Femur (tissue), 1 donor: ENCODE data around the gene ANKRD37.
A peak's percentile ranks its signal among the peaks of the same experiment; 100 is the strongest.

ENCODE experiments used
- DNase-seq: peaks from one replicate; pipeline ENCODE4 v3.0.0-alpha.2; 2017

ANKRD37 gene

GRCh38 chr4:185424905-185425646, 28.4 kb downstream of the ANKRD37 start:
- DNase-seq = no peak

DNA sequence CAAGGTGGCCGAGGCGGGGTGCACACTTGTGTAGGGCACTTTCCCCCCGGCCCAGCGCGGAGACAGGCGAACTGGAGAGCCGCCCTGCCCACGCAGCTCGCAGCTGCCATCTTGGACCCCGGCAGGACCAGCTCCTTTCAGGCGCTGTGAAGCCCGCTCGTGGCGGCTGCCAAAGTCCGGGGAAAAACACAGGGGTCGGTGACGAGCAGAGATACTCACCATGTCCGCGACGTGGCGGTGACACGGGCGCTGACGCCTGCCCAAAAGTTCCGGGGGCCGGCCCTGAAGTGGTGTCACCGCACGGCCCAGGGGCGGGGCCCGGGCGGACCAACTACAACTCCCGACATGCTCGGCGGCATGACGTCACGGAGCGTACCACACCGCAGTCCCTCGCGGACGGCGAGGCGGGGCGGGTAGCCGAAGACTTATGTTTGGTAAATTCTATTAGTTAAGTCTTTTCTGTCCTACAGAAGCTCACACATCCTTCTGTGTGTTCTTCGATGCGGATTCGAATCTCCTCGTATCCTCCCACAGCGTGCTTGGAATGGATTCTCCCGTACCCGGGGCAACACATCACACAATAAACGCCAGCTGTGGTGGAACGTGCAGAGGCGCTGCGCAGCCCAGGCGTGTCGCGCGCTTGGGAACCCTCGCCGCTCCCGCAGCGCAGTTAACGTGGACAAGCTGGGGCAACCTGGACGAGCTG, 29.2 kb downstream of the ANKRD37 start, which contains the start of gene UFSP2:
Gene UFSP2 (minus strand): TSS at position 318 of the 706 bp plus-strand sequence. CDS start 96 bp downstream, at position 222.
- DNase-seq = peak; percentile 94

GRCh38 chr4:185426960-185427688, 30.5 kb downstream of the ANKRD37 start:
- no peak for DNase-seq

GRCh38 chr4:185429660-185430059, 33.0 kb downstream of the ANKRD37 start:
- no peak for DNase-seq

GRCh38 chr4:185435466-185435865, 38.8 kb downstream of the ANKRD37 start:
- no peak for DNase-seq

DNA sequence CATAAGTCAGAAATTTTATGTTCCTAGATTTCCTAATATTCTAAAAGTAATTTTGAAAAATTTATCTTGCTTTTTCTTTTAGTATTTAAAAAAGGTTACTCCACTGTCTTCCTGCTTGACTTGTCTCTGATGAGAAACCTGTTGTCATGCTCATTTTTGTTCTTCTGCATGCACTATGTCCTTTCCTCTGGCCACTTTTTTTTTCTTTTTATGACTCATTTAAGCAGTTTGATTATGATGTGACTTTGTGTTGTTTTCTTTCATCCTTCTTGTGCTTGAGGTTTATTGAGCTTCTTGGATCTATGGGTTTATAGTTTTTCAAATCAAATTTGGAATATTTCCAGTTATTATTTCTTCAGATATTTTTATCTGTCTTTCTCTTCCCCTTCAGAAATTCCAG, 41.2 kb downstream of the ANKRD37 start:
- no peak for DNase-seq

DNA sequence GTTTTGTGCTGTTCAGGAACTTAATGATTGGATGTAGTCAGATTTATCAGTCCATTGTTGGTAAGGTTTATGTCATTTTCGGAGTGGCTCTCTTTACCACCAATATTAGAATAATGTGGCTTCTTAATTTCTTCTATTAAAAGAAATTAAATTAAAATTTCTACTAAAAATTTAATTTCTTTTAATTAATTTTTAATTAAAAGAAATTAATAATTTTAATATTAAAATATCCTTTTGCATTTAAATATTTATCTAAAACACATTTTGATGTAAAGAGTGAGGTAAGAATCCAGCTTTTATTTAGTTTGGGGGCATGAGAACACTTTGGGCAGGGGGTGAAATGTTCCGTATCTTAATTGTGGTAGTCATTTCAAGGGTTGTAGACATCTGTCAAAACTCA, 44.8 kb downstream of the ANKRD37 start:
- DNase-seq = no peak

DNA sequence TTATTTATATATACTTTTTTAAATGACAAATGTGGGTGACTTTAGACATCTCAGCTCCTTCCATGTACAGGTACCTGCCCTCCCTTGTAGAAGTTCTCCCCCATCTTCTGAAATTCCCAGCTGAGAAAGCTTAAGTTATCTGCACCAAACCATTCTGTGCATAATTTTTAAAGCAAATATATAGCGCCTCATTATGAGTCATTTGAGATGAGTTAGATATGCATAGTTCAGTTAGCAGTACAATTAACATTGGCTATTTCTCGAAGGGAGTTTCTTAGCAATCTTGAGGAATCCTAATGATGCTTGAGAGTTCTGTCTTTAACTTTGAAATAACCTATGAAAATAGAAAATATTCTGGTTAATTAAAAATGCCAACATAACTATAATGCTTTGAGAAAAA, 48.6 kb downstream of the ANKRD37 start:
- DNase-seq = no peak
